Choroid plexus epithelial cell (primary cell): ENCODE data around the gene DNMT3A.

Experiments used
- DNase-seq: peaks from one replicate; pipeline ENCODE4 v3.0.0-alpha.2; 2010; ENCODE audit warnings: low read depth
- H3K4me3 ChIP-seq: 2 replicates; pipeline ENCODE4 v1.5.1; 2011; ENCODE audit warnings: low read depth, mild to moderate bottlenecking, control low read depth, low read length, moderate library complexity
- TF ChIP-seq, protein P1 (sequence below): conservative IDR thresholded peaks from 2 replicates; pipeline ENCODE4 v1.5.1; 2011; ENCODE audit warnings: low read depth, mild to moderate bottlenecking, control low read depth, inconsistent platforms, low read length, moderate library complexity

Gene DNMT3A

DNA sequence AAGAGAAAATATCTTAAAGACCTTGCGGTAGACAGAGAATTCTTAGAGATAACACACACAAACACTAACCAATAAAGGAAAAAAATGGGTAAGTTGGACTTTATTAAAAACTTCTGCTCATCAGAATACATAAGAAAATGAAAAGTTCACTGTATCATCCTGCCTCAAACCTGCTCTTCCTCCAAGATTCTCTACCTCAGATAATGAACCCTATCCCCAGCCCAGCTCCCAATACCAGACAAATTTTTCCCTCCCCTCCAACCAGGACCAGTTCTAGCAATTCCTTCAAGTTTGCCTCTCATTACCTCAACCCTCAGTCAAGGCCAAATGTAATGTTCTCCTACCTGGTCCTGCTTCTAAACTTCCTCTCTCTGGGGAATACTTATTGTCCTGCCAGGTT, 79.4 kb downstream of the DNMT3A start:
- TF ChIP-seq, protein P1, sequence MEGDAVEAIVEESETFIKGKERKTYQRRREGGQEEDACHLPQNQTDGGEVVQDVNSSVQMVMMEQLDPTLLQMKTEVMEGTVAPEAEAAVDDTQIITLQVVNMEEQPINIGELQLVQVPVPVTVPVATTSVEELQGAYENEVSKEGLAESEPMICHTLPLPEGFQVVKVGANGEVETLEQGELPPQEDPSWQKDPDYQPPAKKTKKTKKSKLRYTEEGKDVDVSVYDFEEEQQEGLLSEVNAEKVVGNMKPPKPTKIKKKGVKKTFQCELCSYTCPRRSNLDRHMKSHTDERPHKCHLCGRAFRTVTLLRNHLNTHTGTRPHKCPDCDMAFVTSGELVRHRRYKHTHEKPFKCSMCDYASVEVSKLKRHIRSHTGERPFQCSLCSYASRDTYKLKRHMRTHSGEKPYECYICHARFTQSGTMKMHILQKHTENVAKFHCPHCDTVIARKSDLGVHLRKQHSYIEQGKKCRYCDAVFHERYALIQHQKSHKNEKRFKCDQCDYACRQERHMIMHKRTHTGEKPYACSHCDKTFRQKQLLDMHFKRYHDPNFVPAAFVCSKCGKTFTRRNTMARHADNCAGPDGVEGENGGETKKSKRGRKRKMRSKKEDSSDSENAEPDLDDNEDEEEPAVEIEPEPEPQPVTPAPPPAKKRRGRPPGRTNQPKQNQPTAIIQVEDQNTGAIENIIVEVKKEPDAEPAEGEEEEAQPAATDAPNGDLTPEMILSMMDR = no peak
- no peak for DNase-seq

DNA sequence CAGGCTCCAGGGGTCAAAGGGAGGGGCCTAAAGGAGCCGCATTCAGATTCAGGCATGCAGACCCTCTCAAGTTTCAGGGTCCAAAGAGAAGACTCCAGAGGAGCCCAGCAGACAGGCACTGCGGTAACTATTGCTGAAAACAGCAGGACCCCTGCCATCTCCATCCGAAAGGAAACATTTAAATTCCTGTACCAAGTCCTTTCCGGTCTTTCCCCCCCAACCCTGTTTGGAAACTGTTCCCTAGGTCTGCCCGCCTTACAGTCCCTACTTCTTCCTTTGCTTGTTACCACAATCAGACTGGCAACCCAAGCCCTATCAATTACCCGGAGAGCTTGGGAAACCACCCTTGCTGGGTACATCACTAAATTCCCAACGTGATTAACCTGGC, 82.0 kb downstream of the DNMT3A start:
- no peak overlapping the region for H3K4me3 ChIP-seq
- DNase-seq = no peak
- TF ChIP-seq, protein P1 = no peak

More for the DNA sequence above, 79.4 kb downstream of the DNMT3A start:
- H3K4me3 ChIP-seq = no peak overlapping the region

- TF ChIP-seq, protein P1 = no peak
- DNase-seq = no peak
Observed at GRCh38 chr2:25258847-25259736, 82.6 kb downstream of the DNMT3A start.

DNA sequence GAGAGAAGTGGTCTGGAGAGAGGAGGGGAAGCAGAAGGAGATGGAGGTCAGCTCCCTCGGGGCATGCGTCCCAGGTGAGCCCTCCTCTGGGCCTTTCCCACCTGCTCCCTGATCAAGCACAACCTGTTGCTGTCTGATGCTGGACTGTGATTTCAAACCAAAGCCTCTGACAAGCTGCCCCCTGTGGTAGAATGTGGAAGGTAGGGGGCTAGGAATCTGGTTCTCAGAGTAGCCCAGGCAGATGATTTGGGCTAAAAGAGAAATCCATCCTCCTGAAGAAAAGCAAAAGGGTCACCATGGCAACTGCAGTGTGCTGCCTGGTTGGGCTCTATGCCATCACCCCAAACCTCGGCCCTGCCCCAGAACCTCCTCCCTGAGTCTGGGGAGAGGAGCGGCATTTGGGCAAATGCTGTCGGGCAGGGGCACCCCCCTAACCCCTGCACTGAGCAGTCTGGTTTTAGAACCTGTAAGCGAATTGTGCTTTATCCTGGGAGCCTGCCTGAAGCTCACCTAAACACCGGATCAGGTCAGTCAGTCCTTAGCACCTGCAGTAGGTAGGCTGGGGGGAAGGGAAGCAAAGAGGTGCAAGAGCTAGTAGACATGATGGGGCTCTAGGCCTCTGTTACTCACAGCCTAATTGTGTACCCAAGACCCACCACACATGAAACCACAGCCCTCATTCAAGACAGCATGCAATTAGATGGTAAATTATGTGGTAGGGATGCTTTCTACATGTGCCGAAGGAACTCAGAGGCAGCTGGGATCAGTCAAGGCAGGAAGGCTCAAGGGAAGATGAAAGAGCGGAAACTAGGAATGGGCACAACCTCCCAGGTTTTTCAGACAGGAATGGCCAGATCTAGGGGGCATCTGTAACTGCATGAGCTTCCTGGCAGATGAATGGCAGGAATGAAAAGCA, 83.5 kb downstream of the DNMT3A start:
- no peak for DNase-seq
- no peak overlapping the region for H3K4me3 ChIP-seq
- TF ChIP-seq, protein P1 = peak; percentile 23

More at GRCh38 chr2:25258847-25259736, 82.6 kb downstream of the DNMT3A start:
- H3K4me3 ChIP-seq = no peak overlapping the region

DNA sequence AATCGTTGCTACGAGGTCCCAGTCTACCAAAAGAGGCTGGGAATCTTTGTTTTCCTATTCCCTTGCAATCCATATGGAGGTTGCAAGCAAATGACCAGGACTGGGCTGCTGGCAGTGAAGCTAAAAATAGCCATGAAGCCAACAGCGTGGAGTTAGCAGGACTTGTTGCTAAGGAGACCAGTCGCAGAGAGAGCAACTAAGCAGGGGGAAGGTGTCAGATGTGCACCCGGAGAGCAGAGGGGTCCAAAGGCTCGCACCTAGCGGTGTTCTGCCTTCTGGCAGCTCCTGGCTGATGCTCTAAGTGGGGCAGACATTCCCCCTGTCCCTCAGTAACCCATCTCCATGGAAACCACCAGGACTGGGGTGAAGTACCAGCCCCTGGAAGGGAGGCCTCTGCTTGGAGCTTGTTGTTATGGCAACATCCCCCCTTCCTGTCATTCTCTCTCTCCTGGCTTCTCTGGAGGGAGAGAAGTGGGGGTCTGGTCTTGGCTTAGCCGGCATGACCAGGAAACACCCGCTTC, 84.6 kb downstream of the DNMT3A start:
- H3K4me3 ChIP-seq = no peak overlapping the region
- TF ChIP-seq, protein P1 = no peak
- peak; percentile 78 for DNase-seq

DNA sequence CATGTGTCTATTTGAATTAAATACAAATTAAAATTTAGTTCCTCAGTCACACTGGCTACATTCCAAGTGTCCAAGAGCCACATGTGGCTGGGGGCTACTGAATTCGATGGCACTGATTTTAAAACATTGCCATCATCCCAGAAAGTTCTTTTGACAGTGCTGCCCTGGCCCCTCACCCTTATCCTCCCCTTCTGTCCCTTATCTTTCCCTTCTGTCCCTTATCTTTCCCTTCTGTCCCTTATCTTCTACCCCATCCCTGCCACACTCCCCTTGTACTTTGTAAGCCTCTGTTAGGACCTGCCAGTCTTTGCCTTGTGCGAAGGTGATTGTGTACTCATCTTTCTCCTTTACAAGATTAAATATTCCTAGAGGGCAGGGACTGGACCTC, 85.2 kb downstream of the DNMT3A start:
- H3K4me3 ChIP-seq = no peak overlapping the region
- TF ChIP-seq, protein P1 = no peak
- no peak for DNase-seq
